HFFc6 (cell line): ENCODE results near the gene SAMSN1. TPM values are rescaled to one million over a fixed set of nuclear protein-coding genes. Genes with fewer than 3 reads are reported as not detected.

Experiments
- DNase-seq: peaks from one replicate; pipeline ENCODE4 v3.0.0-alpha.2; 2018
- H3K27ac Mint-ChIP-seq: 2 replicates; pipeline ENCODE4 v1.8.0; 2020; ENCODE audit warnings: mild to moderate bottlenecking, mixed read lengths
- H3K27me3 Mint-ChIP-seq: 2 replicates; pipeline ENCODE4 v1.8.0; 2021; ENCODE audit warnings: mild to moderate bottlenecking, moderate library complexity, mixed read lengths; ENCODE audit not compliant: insufficient read depth
- H3K36me3 Mint-ChIP-seq: 2 replicates; pipeline ENCODE4 v1.8.0; 2021; ENCODE audit warnings: low read depth, mixed read lengths
- H3K4me1 Mint-ChIP-seq: 2 replicates; pipeline ENCODE4 v1.8.0; 2020; ENCODE audit warnings: low read depth, mixed read lengths
- H3K4me3 Mint-ChIP-seq: 2 replicates; pipeline ENCODE4 v1.8.0; 2020; ENCODE audit warnings: mild to moderate bottlenecking, moderate library complexity, mixed read lengths
- H3K9me3 Mint-ChIP-seq: 2 replicates; pipeline ENCODE4 v1.8.0; 2020; ENCODE audit warnings: mild to moderate bottlenecking, mixed read lengths
- total RNA-seq, 6 experiments: library from RNA; stranded (reverse); fragmentation: NEBNext Ultra II Directional; extraction: Animal tissue kit (Norgen Biotek cat#: 25700); gene quantifications; 2 replicates in 1 of 6; 3 replicates in 5 of 6; pipeline ENCODE4 v1.2.3, GENCODE V29; 2021
- TF ChIP-seq, protein P1 (sequence below): fragments of 200-600 bp; sonication (generic); IDR thresholded peaks from 2 replicates; pipeline ENCODE4 v1.5.0; 2021; ENCODE audit warnings: antibody characterized with exemption, mild to moderate bottlenecking

SAMSN1 gene
- total RNA-seq, 6 experiments from 2014 or later, result not detected

DNA sequence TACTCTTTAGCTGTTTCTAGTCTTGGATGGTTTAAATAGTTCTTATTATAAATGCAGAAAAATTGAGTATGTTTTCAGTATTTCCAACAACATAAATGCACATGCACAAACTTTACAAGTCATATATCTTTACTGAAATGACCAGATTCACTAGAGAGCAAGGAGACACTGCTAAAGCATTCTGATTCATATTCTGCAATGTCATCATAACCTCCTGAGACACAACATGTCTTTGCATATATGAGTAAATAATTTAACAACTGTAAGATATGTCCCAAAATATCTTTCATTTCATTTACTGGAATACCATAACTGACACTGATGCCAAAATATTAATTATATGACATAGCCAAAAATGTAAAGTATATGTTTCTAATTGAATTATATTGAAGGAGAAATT is 16.8 kb upstream of the SAMSN1 start:
- H3K4me1 Mint-ChIP-seq, result no peaks in the 10 kb centered on the region
- H3K9me3 Mint-ChIP-seq, result peaks cover 43% of the 10 kb centered on the region
- no peaks in the 10 kb centered on the region for H3K36me3 Mint-ChIP-seq
- TF ChIP-seq, protein P1, sequence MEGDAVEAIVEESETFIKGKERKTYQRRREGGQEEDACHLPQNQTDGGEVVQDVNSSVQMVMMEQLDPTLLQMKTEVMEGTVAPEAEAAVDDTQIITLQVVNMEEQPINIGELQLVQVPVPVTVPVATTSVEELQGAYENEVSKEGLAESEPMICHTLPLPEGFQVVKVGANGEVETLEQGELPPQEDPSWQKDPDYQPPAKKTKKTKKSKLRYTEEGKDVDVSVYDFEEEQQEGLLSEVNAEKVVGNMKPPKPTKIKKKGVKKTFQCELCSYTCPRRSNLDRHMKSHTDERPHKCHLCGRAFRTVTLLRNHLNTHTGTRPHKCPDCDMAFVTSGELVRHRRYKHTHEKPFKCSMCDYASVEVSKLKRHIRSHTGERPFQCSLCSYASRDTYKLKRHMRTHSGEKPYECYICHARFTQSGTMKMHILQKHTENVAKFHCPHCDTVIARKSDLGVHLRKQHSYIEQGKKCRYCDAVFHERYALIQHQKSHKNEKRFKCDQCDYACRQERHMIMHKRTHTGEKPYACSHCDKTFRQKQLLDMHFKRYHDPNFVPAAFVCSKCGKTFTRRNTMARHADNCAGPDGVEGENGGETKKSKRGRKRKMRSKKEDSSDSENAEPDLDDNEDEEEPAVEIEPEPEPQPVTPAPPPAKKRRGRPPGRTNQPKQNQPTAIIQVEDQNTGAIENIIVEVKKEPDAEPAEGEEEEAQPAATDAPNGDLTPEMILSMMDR, result no peak
- H3K4me3 Mint-ChIP-seq, result no peak overlapping the region
- DNase-seq, result no peak
- no peak overlapping the region for H3K27ac Mint-ChIP-seq
- H3K27me3 Mint-ChIP-seq, result no peaks in the 10 kb centered on the region; the same call in 1 of the 2 replicates

DNA sequence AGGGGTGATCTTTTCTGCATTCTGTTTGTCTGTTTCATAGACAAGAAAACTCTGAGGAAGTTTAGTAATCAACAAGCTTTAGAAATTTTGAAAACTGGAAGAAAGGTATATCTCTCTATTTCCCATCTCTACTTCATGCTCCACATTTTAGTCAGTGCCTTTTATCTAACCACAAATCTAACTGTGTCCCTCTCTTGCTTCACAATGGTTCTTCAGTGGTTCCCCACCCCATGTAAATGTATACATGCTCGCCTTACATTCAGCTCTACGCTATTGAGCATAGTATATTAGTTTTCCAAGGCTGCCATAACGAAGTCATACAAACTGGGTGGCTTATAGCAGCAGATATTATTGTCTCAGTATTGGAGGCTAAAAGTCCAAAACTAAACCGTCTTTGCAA is 14.4 kb upstream of the SAMSN1 start:
- DNase-seq, result no peak
- Mint-ChIP-seq H3K27me3 (no peaks in the 10 kb centered on the region; the same call in 1 of the 2 replicates), H3K36me3 (no peaks in the 10 kb centered on the region), H3K9me3 (peaks cover 43% of the 10 kb centered on the region), H3K27ac (no peak overlapping the region), H3K4me3 (no peak overlapping the region), H3K4me1 (no peaks in the 10 kb centered on the region)
- TF ChIP-seq, protein P1, result no peak

DNA sequence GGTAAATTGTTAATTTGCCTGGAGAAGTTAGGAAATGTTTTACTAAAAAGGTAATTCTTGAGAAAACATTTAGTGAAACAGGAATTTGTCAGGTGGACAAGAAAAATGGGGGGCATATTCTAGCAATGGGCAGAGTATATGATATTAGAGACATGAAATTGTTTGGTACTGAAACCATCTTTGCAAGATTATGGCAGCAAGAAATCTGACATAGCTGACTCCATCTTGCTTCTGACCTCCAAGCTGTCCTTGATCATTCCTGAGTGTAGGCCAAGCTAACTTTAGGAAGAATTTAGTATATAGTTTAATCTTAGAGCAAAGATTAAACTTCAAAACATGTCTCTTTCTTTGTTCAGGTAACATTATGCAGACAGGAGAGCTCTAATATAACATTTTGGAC is 14.0 kb upstream of the SAMSN1 start:
- H3K36me3 Mint-ChIP-seq, result no peaks in the 10 kb centered on the region
- no peak overlapping the region for H3K4me3 Mint-ChIP-seq
- DNase-seq, result no peak
- H3K9me3 Mint-ChIP-seq, result peaks cover 46% of the 10 kb centered on the region
- TF ChIP-seq, protein P1, result no peak
- no peaks in the 10 kb centered on the region for H3K4me1 Mint-ChIP-seq
- H3K27me3 Mint-ChIP-seq, result no peaks in the 10 kb centered on the region; the same call in 1 of the 2 replicates
- H3K27ac Mint-ChIP-seq, result no peak overlapping the region

DNA sequence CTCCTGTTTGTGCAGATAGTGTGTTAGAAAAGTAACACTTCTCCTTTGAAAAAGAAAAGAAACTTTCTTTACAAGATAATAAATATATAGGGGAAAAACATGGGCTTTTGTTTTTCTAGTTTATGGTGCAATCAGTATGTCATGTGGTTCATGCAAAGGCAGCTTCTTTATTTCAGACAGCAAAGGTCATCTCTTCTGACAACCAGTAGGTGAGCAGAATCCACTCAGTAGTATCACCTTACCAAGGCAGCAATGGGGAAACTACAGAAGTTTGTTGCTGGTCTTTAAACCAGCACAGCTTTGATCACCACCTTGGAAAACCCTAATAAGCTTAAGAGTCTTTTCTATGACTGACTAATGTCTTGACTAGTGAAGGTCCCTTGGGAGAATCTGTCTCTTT is 13.0 kb upstream of the SAMSN1 start:
- Mint-ChIP-seq H3K27me3 (no peaks in the 10 kb centered on the region), H3K4me3 (no peak overlapping the region), H3K27ac (no peak overlapping the region), H3K9me3 (peaks cover 44% of the 10 kb centered on the region), H3K4me1 (no peaks in the 10 kb centered on the region), H3K36me3 (no peaks in the 10 kb centered on the region)
- TF ChIP-seq, protein P1, result no peak
- DNase-seq, result no peak

DNA sequence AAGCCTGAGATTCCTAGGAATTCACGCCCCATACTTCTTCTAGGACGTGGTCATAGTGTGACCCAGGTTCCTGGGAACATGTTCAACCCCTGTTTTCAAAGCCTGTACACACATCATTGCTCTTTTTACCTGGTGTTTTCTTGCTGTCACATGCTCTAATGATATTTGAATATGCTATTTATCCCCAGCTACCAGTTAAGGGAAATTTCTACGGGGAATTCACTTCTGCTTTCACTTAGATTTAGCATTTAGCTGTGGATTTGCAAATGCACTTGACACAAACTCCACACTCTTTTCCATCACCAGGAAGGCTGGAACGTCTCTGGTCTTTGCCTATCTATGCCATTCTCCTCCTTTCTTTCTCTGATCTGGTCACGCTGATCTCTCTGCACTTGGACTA is 11.3 kb upstream of the SAMSN1 start:
- Mint-ChIP-seq H3K9me3 (peaks cover 42% of the 10 kb centered on the region), H3K4me1 (no peaks in the 10 kb centered on the region)
- DNase-seq, result no peak

More for the DNA sequence above, 11.3 kb upstream of the SAMSN1 start:
- TF ChIP-seq, protein P1, result no peak
- H3K27ac Mint-ChIP-seq, result no peak overlapping the region
- H3K27me3 Mint-ChIP-seq, result no peaks in the 10 kb centered on the region
- H3K4me3 Mint-ChIP-seq, result no peak overlapping the region
- H3K36me3 Mint-ChIP-seq, result no peaks in the 10 kb centered on the region
